GM19395 (cell line): ENCODE measurements around the gene YIF1A.
A peak's percentile ranks its signal among the peaks of the same experiment; 100 is the strongest.

Experiments used
- ATAC-seq: cut with Tn5 transposase; IDR thresholded peaks from one replicate; pipeline ENCODE4 v1.9.1; 2021; ENCODE audit warnings: mild to moderate bottlenecking, moderate library complexity; ENCODE audit not compliant: unreplicated experiment

Gene YIF1A, protein sequence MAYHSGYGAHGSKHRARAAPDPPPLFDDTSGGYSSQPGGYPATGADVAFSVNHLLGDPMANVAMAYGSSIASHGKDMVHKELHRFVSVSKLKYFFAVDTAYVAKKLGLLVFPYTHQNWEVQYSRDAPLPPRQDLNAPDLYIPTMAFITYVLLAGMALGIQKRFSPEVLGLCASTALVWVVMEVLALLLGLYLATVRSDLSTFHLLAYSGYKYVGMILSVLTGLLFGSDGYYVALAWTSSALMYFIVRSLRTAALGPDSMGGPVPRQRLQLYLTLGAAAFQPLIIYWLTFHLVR

DNA sequence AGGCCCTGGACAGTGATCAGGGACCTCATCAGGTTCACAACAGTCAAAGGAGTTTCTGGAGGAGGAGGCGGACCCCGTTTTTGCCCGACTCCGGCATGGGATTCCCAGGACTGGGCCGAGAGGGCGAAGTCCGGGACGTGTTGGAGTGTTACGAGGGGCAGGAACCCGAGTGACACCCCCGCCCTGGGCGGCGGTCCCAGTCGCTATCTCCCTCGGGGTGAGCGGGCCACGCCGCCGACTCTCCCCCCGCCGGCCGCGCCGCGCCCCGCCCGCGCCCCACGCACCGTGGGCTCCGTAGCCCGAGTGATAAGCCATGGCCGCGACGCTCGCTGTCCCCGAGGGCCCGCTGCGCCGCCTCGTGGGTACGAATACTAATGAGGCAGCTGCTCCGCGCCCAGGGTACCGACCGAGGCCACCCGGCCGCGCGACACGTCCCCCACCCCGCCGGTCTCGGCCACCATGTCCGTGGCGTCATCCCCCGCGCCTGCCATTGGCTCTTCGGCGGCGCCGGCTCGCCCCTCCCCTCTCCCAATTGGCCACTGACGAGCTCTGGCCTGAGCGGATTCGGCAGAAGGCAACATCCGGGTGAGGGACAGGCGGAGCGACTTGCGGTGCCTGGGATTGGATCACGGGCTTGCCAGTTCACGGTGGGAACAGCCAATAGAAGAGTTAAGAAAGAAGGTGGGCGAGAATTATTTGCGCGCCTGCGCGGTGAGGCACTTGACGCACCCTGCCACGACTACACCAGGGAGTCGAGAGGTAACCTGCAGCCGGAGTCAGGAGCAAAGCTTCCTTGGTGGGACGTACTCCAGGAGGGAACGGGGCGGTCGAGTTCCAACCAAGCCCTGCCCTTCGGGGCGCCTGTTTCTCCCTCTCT, at the start of gene YIF1A:
Gene YIF1A, minus strand, starts transcription at position 473 of the 877 bp plus-strand sequence. Its CDS starts 158 bp downstream, at position 315.
- peak; percentile 90 for ATAC-seq

DNA sequence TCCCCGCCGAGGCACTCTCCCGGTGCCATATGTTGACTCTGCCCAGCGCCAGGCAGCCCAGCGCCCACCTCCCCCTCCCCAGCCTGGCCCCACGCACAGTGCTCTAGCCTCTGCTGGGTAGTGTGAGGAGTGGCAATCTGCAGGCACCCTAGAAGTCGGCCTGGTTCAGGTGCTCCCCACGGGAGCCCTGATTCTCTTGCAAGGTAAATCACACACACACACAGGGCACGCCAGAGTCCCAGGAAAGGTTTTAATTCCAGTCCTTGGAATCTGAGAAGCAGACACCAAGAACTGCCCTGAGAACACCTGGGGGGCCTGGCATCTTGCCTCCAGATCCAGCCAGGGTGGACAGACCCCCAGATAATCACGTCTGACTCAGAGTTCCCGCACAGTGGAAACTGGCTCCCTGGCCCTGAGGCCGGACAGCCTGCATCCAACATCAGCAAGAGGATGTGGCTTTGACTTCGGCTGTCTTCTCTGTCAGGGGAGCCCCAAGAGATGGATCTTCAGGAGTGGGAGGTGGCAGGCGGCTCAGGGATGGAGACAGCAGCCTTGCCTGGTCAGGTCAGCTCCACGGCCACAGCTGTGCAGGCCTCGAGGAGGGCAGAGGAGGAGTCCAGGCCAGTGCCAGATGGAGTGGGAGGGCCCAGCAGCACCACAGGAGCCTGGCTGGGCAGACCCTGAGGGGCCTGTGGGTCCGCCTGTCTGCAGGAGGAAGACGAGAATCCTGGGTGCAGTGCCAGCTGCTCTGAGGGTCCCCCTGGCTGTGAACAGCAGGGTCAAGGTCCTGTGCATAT, 48.4 kb upstream of the YIF1A start:
- ATAC-seq: no peak

DNA sequence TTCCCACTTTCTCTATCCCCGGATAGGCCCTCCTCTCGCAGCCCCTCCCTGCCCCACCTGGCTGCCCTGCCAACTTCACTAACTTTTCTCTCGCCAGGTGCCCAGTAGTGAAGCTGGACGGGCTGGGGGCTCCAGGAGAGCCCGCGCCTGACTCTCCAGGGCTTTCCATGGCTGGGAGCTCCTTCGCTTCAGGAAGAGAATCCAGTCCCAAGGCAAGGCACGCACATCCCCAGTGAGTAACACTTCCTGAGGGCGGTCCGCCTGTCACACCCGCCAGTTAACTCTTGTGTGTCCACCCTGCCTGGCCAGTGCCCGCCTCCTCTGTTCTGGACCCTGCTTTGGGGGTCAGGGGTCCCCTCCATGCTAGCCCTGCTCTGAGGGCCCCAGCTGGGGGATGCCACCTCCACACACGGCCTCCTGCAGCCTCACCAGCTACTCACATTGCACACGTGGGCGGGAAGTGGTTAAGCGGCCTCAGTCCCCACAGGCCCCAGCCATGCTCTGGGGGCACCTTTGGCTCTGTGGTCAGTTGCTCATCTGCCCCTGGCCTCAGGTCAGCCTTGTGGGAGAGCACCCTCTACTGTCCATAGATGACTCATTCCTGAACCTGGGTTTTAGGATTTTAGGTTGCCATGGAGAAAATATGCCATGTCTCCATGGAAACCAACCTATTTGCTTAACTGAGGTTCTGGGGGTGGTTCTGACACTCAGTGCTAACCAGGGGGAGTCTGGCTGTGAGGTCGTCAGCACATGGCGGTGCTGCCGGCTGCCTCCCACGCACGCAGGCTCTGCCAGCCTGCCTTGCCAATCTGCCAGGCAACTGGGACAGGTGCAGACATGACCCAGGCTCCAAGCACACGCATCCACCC, 47.5 kb upstream of the YIF1A start, which contains the start of gene RIN1:
Gene RIN1, minus strand, starts transcription at position 201 of the 869 bp plus-strand sequence. Its CDS starts 32 bp downstream, at position 169.
- ATAC-seq: peak; percentile 61

DNA sequence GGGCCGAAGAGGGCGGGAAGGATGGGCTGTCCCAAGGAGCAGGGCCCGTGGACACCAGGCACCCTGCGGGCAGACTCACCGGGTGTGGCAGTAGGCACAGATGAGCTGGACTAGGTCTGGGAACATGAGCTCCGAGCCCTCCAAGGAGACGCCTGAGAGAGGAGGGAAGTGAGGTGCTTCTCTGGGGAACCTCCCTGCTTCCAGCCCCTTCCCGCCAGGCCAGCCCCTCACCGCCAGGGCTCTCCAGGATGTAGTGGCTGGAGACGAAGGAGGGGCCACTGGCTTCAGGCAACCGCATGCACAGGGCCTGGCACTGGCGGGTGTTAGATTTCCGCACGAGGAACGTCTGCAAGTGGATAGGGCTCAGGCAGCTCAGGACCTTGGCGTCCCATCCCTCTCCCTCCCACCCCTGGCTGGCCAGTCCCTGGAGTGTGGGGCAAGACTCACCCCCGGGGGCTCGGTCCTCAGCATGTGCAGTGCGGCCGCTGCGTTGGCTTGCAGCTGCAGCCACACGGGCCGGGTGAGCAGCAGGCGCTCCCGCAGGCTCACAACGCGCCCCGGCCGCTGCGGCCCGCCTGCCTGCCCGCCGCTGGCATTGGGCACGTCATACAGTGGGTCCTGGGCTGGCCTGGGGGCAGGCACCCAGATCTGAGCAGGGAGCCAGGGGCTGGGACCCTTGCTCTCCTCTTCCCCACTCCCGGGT, 46.7 kb upstream of the YIF1A start:
- no peak for ATAC-seq

DNA sequence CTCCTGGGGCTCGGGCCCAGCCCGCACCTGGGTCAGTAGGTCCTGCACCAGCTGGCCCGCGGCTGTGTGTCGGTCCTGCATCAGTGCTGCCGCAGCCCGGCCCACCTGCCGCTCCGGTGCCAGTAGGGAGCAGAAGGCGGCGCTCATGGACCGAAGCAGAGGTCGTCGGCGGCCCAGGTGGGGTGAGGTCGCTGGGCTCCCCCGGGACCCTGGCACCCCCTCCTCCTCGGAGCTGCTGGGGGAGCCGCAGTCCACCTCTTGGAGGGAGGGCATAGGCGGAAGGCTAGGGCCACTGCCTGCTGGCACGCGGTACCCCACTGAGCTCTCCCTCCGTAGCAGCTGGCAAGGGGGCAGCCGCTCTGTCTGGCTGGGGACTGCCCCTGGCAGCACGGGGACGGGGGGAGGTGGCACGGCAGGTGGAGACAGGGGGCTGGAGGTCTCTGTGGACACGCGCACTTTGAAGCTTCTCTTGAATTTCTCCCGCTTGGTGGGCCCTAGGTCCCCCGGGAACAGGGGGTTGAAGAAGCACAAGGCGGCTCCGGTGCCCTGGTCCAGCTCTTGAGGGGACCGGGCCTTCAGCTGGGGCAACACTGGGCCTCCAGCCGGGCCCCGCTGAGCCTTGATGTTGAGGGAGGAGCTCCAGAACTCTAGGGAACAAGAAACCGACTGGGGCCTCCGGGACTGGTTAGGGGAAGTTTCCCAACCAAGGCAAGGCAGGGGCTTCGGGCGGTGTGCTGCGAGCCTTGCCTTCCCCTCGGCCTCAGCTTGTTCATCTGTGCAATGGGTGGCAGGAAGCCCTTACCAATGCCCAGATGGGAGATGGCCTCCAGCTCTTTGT, 45.9 kb upstream of the YIF1A start:
- ATAC-seq: no peak

DNA sequence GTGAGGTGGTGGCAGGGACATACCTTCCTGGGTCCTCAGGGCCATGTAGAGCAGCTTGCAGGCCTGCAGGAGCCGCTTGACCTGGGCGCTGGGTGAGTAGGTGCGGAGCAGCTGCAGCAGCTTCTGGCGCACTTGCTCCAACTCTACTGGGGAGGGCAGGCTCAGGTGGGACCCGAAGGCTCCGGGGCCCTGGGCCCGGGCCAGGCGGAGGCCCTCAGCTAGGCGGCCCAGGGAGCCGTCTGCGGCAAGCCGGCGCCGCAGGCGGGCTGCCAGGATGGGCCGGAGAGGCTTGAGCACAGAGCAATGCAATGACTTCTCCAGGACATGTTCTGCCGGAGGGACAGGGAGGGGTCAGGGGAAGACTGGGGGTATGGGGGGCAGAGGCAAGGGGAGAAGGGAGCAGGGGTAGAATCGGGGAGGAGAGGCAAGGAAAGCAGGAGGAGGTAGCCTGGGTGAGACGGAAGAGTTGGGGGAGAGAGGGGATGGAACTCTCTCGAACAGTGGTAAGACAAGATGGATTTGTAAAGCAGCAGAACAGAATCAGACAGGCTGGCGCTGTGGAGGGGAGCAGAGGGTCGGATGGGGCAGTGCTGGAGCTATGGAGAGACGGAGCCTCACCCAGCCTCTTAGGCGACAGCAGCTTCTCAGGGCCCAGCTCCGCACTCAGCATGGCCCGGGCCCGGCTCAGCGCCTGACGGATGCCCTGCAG, 45.1 kb upstream of the YIF1A start:
- no peak for ATAC-seq

DNA sequence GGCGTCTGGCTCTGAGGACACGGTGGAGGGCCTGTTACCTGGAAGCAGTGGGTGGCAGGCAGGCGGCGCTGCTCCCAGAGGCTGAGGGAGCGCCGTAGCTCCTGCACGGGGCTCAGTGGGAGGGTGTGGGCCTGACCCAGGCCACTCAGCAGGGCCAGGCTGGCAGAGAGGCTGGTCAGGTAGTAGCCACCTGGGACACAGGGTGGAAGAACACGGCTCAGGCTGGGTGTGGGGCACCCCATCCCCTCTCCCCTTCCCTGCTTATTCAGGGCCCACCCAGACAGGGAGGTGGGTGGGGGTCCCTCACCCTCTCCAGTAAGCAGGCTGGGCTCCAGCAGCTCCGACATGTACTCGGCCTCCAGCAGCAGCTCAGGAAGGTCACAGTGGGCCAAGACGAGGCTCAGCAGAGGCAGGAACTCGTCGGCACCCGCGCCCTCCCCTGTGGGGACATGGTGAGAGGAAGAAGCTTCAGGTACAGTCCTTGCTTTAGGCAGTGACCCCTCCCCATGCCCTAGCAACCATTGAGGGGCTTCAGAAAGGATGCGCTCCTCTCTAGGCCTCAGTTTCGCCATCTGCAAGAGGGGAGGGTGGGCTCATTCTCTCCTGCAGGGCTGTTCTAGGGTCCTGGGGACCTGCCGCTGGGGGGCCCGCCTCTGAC, 44.4 kb upstream of the YIF1A start:
- no peak for ATAC-seq

DNA sequence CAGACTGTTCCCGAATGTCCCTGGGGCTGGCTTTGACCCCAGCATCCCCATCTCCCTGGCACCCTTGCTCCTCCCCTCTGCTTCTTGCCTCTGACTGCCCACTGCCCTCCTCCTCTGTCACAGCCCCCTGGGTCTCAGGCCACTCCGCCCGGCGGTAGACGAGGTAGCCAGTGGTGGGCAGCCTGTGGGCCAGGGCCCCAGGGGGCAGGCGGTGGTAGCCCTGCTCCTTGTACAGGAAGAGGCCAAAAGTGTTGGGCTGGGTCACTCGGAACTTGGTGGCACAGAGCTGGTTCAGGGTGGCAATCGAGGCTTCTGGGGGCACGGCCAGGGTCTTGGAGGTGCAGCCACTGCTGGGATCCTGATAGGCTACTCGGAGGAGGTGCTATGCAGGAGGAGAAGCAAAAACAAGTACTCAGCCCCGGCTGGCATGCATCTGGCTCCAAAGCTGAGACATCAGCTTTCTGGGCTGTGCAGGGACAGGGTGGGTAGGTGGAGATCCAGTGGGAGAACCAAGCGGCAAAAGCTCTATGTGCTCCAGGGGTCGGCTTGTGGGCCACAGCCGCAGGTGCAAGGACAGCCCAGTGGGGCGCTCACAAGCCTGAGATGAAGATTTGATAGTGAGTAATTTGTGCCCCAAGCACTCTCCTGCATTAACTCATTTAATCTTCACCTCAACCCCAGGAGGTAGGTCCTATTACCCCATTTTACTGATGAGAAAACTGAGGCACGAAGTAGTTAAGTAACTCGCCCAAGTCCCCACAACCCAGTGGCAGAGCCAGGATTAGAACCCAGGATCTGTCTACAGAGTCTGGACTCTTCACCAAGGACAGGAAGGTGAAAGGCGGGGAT, 43.7 kb upstream of the YIF1A start:
- no peak for ATAC-seq

DNA sequence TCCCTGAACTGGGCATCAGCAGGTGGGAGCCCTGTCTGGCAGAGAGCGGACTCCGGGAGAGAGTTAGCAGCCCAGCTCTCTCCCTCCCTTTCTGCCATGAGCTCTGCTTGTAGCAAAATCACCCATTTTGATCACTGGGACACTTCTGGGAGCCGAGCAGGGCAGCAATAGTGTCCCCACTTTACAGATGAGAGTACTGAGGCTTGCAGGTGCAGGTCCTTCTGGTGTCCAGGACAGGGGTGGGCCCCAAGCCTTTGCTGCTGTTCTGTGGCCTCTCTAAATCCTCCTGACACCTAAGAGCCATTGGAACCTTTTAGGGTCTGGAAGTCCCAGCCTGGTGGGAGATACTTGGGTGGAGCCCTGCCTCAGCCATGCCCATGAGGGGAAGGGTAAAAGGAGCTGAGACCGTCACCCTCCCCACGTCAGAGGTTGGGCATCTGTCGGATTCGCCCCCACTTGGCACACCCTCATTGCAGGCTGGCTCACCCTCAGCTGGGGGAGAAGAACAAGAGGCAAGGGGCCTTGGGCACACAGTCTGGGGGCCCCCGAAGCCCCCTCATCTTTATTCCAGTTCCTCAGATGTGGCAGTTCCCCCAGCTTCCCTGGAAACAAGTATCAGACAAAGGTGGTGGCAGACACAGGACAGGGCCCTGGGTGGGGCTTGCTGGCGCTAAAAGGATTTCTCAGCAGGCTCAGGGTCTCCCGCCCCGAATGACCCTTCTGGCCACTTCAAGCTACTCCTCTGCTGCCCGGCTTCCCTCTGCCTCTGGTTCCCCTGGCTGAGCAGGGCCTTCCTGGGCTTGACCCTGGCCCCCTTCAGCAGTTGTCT, 42.8 kb upstream of the YIF1A start:
- no peak for ATAC-seq

DNA sequence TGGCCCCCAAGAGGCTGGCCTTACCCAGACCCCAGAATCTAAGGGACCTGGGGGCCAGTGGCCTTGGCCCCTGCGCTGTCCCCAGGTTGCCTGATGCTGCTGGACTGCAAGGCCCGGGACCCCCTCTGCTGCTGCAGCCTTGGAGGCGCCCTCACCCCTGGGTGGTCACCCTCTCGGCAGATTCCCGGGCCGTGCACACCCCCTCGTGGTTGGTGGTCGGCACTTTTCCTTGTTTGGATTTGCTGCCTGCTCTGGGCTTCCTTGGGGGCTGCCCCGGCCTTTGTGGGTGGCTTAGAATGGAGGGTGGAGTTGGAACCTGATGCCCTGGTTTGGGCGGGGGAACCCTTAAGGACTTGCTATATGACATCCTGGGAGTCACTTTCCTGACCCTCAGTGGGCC, 42.0 kb upstream of the YIF1A start:
- no peak for ATAC-seq

DNA sequence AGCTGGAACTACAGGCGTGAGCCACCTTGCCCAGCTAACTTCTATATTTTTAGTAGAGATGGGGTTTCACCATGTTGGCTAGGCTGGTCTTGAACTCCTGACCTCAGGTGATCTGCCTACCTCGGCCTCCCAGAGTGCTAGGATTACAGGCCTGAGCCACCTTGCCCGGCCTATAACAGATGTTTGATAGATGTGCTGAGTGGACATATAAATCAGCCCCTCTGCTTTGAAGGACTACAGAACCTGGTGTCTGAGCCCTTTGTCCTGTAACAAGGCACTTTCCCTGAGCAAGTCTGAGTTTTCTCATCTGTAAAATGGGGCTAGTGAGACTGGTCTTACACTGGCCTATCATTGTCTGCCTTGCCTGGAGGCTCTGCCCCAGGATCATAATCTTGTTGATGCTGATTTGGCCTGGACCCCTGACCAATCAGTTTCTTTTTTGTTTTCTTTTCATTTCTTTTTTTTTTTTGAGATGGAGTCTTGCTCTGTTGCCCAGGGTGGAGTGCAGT, 40.3 kb upstream of the YIF1A start:
- ATAC-seq: no peak

DNA sequence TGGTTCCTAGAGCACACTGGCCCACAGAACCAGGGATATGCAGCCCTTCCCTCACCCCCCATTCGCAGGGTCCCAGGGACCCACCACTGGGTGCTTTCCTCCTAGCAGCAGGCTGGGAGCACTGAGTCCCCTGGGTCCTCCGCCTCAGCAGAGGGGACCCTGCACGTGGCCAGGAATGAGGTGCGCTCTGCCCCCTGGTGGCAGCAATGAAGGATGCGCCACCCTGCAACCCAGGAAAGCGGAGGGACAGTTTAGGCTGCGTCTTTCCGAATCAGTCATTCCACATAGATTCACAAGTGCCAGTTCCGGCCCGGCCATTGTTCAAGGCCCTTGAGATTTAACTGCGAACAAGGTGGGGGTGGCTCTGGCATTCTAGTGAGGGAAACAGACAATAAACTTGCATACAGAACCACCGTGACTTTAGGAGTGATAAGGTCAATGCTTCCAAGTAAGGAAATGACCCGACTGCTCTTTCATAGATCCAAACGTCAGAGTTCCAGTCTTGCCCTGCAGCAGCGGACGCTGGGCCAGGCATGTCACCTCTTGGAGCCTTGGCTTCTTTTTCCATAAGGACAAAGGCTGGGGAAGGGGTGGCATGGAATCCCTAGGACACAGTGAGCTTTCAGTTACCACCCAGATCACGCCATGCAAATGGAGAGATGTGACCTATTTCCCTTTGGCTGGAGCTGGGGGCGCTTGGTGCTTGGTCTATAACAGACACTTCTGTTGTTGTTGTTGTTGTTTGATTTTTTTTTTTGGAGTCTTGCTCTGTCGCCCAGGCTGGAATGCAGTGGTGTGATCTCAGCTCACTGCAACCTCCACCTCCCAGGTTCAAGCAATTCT, 39.6 kb upstream of the YIF1A start:
- ATAC-seq: no peak

DNA sequence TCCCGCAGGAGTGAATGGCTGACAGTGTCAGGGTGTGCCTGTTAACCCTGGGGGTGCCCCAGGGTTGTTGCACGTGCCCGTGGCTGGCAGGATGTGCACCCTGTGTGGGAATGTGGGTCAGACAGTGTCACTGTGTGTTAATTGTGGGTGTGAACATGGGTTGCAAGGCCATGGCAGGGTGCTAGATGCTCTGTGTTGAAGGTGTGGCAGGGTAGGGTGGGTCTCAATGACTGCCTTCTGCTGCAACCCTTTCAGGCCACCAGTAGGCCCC, 39.0 kb upstream of the YIF1A start:
- no peak for ATAC-seq

DNA sequence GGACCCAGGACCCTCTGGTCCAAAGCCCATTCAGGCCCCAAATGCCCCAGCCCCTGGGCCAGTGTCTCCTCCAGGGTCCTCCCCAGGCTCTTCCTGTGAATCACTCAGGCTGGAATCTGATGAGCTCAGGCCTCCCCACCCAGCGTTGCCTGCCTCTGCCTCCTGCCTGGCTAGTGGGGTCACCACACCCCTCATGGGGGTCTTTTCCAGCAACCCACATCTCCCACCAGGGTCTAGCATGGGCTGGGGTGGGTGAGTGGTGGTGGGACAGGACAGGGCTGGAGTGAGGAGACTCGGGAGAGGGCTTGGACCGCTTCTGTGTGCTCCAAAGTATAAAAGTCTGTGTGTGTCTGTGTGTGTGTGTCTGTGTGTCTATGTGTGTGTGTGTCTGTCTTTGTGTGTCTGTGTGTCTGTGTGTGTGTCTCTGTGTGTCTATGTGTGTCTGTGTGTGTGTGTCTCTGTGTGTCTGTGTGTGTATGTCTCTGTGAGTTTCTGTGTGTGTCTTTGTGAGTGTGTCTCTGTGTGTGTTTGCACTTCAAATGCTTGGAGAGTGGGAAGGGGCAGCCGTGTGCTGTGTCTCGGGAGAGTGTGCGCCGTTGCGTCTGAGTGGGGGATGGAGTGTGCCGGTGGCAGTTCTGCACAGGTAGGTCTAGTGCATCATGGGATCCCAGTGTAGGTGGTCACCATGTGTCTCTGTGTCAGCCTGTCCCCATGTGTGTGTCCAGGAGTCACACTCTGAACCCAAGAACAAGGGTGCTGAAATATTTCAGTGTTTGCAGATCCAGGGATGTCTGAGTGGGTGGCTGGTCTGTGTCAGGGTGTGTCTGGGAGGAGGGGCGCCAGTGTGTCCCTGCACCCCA, 38.5 kb upstream of the YIF1A start:
- ATAC-seq: no peak
